ENCODE measurements around the gene ASIC2.

GRCh38 chr17:33240362-33240761 lies 52.7 kb downstream of the ASIC2 start:
- TF ChIP-seq CTCF (conservative IDR thresholded peaks at IDR 0.05; ENCODE audit: low read depth in 2 of 2) (no peak), ZNF331 (CRISPR knock-in tag; IDR thresholded peaks at IDR 0.05; ENCODE audit: low read depth) (no peak), EZH2 (IDR thresholded peaks at IDR 0.05; ENCODE audit: low read depth, unreplicated experiment) (no peak), REST (IDR thresholded peaks at IDR 0.05; ENCODE audit: unreplicated experiment) (no peak), POLR2AphosphoS5 (IDR thresholded peaks at IDR 0.05; ENCODE audit: low read depth) (no peak), ETS1 (IDR thresholded peaks at IDR 0.05) (no peak), EZH2phosphoT487 (IDR thresholded peaks at IDR 0.05; ENCODE audit: unreplicated experiment) (no peak), STAT1 (IDR thresholded peaks at IDR 0.05; ENCODE audit: unreplicated experiment) (no peak)
